GM18517 (cell line): Measurements from ENCODE around the gene RGS9.

Experiments
- ATAC-seq: cut with Tn5 transposase; IDR thresholded peaks from one replicate; pipeline ENCODE4 v1.9.1; 2021; ENCODE audit warnings: mild to moderate bottlenecking, moderate library complexity; ENCODE audit not compliant: unreplicated experiment

Gene RGS9

GRCh38 chr17:65154770-65155589 is 17.8 kb downstream of the RGS9 start:
- ATAC-seq, result peak; percentile 97

- ATAC-seq, result peak; percentile 19
Observed at GRCh38 chr17:65155622-65156021, 18.5 kb downstream of the RGS9 start.

- no peak for ATAC-seq
Observed at GRCh38 chr17:65156185-65156834, 19.1 kb downstream of the RGS9 start.

- ATAC-seq, result no peak
Observed at GRCh38 chr17:65156835-65157565, 19.8 kb downstream of the RGS9 start.

GRCh38 chr17:65158041-65158440 is 20.9 kb downstream of the RGS9 start:
- ATAC-seq, result no peak

GRCh38 chr17:65158622-65159021 is 21.5 kb downstream of the RGS9 start:
- no peak for ATAC-seq

- no peak for ATAC-seq
Observed at GRCh38 chr17:65160516-65160915, 23.3 kb downstream of the RGS9 start.

GRCh38 chr17:65163990-65164495 is 26.9 kb downstream of the RGS9 start:
- ATAC-seq, result peak; percentile 81

GRCh38 chr17:65166787-65167186 is 29.6 kb downstream of the RGS9 start:
- ATAC-seq, result no peak

- no peak for ATAC-seq
Observed at GRCh38 chr17:65167566-65167965, 30.4 kb downstream of the RGS9 start.

- no peak for ATAC-seq
Observed at GRCh38 chr17:65169691-65170090, 32.5 kb downstream of the RGS9 start.

- no peak for ATAC-seq
Observed at GRCh38 chr17:65170839-65171238, 33.7 kb downstream of the RGS9 start.

- no peak for ATAC-seq
Observed at GRCh38 chr17:65171752-65172151, 34.6 kb downstream of the RGS9 start.

- no peak for ATAC-seq
Observed at GRCh38 chr17:65172496-65173136, 35.4 kb downstream of the RGS9 start.

- no peak for ATAC-seq
Observed at GRCh38 chr17:65173284-65173793, 36.2 kb downstream of the RGS9 start.

- no peak for ATAC-seq
Observed at GRCh38 chr17:65173976-65174683, 37.0 kb downstream of the RGS9 start.

GRCh38 chr17:65174974-65175373 is 37.8 kb downstream of the RGS9 start:
- no peak for ATAC-seq

GRCh38 chr17:65175952-65176351 is 38.8 kb downstream of the RGS9 start:
- ATAC-seq, result no peak

- no peak for ATAC-seq
Observed at GRCh38 chr17:65176646-65177409, 39.7 kb downstream of the RGS9 start.
